ENCODE data around the gene COA8.
A peak's percentile ranks its signal among the peaks of the same experiment; 100 is the strongest.

COA8 gene

DNA sequence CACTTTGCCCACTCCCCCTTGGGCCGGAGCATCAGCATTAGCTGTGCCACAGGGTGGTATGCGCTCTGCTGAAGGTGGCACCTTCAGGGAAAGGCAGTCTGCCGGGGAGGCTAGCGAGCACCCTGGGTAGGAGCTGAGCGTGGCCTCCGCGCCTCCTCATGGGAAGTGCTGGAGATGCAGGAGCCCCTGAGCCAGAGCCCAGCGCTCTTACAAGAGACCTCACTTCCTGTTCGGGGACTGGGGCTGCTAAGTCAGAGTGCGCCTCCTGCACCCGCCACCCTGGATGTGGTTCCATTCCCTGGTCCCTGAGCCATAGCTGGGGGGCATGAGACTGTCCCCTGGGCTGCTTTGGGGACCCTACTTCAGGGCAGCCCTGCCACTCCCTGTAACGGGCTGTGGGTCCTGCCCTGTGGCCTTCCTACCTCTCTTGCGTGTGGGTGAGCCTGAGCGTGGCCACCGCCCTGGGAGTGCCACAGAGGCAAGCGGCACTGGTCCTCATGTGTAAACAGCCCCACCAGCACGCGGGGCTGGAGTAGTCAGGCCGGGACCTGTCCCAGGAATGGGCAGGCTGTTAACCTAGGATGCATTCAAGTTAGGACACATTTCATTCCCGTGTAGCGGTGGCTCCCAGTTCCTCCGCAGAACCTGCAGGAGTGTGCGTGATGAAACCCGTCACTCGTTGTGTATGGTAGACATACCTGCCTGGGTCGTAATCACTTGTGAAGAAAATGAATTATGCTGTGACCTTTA is 19.4 kb downstream of the COA8 start:
- Histone ChIP-seq H3K4me3 (ENCODE audit: low read depth, low read length) (no peak overlapping the region), H3K9me3 (no peaks in the 10 kb centered on the region), H3K27me3 (no peaks in the 10 kb centered on the region), H3K4me1 (no peaks in the 10 kb centered on the region), H3K36me3 (peaks cover 13% of the 10 kb centered on the region)
- DNase-seq: no peak
- TF ChIP-seq, protein P1, sequence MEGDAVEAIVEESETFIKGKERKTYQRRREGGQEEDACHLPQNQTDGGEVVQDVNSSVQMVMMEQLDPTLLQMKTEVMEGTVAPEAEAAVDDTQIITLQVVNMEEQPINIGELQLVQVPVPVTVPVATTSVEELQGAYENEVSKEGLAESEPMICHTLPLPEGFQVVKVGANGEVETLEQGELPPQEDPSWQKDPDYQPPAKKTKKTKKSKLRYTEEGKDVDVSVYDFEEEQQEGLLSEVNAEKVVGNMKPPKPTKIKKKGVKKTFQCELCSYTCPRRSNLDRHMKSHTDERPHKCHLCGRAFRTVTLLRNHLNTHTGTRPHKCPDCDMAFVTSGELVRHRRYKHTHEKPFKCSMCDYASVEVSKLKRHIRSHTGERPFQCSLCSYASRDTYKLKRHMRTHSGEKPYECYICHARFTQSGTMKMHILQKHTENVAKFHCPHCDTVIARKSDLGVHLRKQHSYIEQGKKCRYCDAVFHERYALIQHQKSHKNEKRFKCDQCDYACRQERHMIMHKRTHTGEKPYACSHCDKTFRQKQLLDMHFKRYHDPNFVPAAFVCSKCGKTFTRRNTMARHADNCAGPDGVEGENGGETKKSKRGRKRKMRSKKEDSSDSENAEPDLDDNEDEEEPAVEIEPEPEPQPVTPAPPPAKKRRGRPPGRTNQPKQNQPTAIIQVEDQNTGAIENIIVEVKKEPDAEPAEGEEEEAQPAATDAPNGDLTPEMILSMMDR (IDR thresholded peaks at IDR 0.05; ENCODE audit: low read depth, low read length): no peak

DNA sequence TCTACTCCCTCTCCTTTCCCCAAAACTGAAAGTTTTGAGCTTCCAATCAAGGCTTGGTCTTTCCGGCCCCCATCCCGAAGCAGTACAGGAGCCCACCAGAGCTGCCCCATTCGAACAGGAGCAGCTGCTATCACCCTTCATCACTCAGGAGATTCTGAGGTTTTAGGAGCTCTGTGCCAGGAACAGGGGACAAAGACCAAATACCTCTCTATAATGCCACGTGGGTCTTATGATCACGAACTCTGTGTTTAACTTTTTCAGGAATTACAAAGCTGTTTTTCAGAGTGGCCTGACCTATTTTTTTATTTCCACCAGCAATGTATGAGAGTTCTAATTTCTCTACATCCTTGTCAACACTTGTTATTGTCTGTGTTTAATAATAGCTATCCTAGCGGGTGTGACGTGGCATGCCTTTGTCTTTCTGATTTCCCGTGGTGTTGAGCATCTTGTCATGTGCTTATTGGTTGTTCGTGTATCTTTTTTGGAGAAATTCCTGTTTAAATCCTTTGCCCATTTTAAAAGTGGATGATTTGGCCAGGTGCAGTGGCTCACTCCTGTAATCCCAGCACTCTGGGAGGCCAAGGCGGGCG is 21.7 kb downstream of the COA8 start:
- Histone ChIP-seq H3K36me3 (peaks cover 5% of the 10 kb centered on the region; the same call in 1 of the 2 replicates), H3K27me3 (no peaks in the 10 kb centered on the region), H3K4me1 (no peaks in the 10 kb centered on the region), H3K9me3 (no peaks in the 10 kb centered on the region), H3K4me3 (ENCODE audit: low read depth, low read length) (no peak overlapping the region)
- TF ChIP-seq, protein P1 (IDR thresholded peaks at IDR 0.05; ENCODE audit: low read depth, low read length): no peak
- no peak for DNase-seq

DNA sequence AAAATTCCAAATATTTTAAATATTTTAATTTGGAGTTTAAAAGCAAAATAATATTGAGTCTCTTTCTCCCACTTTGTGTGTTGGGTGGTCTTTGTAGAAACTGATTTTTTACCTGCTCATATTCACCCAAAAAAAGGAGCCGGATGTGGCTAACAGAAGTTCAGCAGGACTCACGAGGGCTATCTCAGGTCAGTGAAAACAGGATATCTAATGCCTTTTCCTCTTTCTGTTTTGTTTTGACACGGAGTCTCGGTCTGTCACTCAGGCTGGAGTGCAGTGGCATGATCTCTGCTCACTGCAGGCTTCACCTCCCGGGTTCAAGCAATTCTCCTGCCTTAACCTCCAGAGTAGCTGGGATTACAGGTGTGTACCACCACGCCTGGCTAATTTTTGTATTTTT is 30.8 kb downstream of the COA8 start:
- peaks cover 12% of the 10 kb centered on the region for H3K4me1 ChIP-seq

DNA sequence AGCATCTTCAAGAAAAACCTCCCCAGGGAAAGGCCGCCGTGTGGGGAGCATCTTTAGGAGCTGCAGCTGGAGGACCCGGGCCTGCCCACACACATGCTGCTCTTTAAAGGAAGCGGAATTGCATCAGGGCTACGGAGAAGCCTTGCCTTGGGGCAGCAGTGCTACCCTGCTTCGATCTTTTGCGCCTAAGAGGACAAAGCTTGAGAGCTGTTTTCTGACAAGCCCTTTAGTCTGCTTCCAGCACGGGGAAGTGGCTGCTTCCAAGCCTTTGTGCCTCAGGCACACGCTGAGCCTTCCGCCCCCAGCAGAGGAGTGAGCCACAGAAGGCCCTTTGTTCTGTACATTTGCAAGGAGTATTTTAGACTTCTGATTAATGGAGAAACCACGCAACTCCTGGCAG is 31.5 kb downstream of the COA8 start:
- Histone ChIP-seq H3K27me3 (no peaks in the 10 kb centered on the region), H3K9me3 (no peaks in the 10 kb centered on the region), H3K36me3 (peaks cover 10% of the 10 kb centered on the region; the same call in 1 of the 2 replicates), H3K4me1 (peaks cover 12% of the 10 kb centered on the region), H3K4me3 (ENCODE audit: low read depth, low read length) (no peak overlapping the region)
- TF ChIP-seq, protein P1 (IDR thresholded peaks at IDR 0.05; ENCODE audit: low read depth, low read length): no peak
- peak; percentile 30 for DNase-seq

More for the DNA sequence above, 30.8 kb downstream of the COA8 start:
- Histone ChIP-seq H3K36me3 (peaks cover 14% of the 10 kb centered on the region; the same call in 1 of the 2 replicates), H3K9me3 (no peaks in the 10 kb centered on the region), H3K4me3 (ENCODE audit: low read depth, low read length) (no peak overlapping the region), H3K27me3 (no peaks in the 10 kb centered on the region)
- no peak for DNase-seq
- TF ChIP-seq, protein P1 (IDR thresholded peaks at IDR 0.05; ENCODE audit: low read depth, low read length): no peak

DNA sequence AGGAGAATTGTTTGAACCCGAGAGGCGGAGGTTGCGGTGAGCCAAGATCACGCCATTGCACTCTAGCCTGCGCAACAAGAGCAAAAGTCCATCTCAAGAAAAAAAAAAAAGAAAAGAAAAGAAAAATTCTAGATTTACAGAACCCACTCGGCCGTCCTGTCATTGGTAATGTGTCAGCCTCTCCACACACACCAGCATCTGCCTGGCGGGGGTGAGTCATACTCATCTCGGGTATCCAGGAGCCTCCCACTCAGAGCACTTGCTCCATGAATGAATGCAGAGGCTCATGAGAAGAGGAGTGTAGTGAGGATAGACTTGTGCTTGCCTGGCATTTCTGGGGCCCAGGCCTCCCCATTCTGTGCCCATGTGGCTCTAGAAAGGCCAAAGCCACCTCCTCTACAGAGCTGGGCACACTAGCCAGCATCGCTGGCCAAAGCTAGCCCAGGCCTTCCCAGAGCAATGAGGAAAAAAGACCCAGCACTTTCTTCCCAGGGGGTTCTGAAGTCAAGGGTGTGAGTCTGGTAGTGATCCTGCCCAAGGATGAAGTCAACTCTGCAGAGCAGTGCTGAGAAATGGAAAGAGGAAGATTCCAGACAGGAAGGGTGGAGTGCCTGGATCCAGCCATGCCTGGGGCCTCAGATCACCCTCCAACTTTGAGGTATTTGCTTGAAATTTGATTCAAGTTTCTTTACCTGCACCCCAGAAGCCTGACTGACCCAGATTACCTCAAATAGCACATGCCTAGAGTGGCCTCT is 35.0 kb downstream of the COA8 start:
- TF ChIP-seq, protein P1 (IDR thresholded peaks at IDR 0.05; ENCODE audit: low read depth, low read length): no peak
- H3K4me3 ChIP-seq (ENCODE audit: low read depth, low read length): no peak overlapping the region
- DNase-seq: peak; percentile 57
- H3K4me1 ChIP-seq: peaks cover 12% of the 10 kb centered on the region
- no peaks in the 10 kb centered on the region for H3K9me3 ChIP-seq
- no peaks in the 10 kb centered on the region for H3K27me3 ChIP-seq
- no peaks in the 10 kb centered on the region for H3K36me3 ChIP-seq
